Fibroblast of lung (primary cell): ENCODE results near the gene PATE1. TPM values are rescaled to one million over a fixed set of nuclear protein-coding genes. Genes with fewer than 3 reads are reported as not detected.

Experiments
- DNase-seq, 2 donors: peaks; one replicate each; pipeline versions ENCODE4 v3.0.0 to v3.0.0-alpha.2; 2010; ENCODE audit warnings: low read depth in 2 of 2
- H2AFZ ChIP-seq: 2 replicates; pipeline ENCODE4 v1.5.1; 2012; ENCODE audit warnings: low read length, control low read depth, inconsistent platforms
- H3K27ac ChIP-seq: 2 replicates; pipeline ENCODE4 v1.5.1; 2011; ENCODE audit warnings: low read length, control low read depth; ENCODE audit not compliant: insufficient read depth
- H3K27me3 ChIP-seq: 2 replicates; pipeline ENCODE4 v1.5.1; 2011; ENCODE audit warnings: mild to moderate bottlenecking, low read length; ENCODE audit not compliant: control insufficient read depth, insufficient read depth
- H3K36me3 ChIP-seq: 2 replicates; pipeline ENCODE4 v1.5.1; 2011; ENCODE audit warnings: low read length; ENCODE audit not compliant: control insufficient read depth, insufficient read depth
- H3K4me1 ChIP-seq: 2 replicates; pipeline ENCODE4 v1.5.1; 2011; ENCODE audit warnings: low read length; ENCODE audit not compliant: control insufficient read depth, insufficient read depth; ENCODE audit errors: extremely low read depth
- H3K4me2 ChIP-seq: 2 replicates; pipeline ENCODE4 v1.5.1; 2011; ENCODE audit warnings: low read length, control low read depth; ENCODE audit not compliant: insufficient read depth; ENCODE audit errors: extremely low read depth
- H3K4me3 ChIP-seq, 4 experiments: fragments of 200-600 bp in 1 of 4; sonication (generic) in 1 of 4; replicated peaks in 1 of 4; 2 replicates each; pipeline ENCODE4 v1.5.1; 2011 to 2016; ENCODE audit warnings: low read length in 4 of 4, low read depth in 3 of 4, mild to moderate bottlenecking in 3 of 4, control low read depth in 2 of 4, inconsistent platforms in 1 of 4, mixed read lengths in 1 of 4; ENCODE audit not compliant: insufficient read depth in 1 of 4; ENCODE audit errors: control extremely low read depth in 1 of 4
- H3K79me2 ChIP-seq: 2 replicates; pipeline ENCODE4 v1.5.1; 2012; ENCODE audit warnings: mild to moderate bottlenecking, low read length, inconsistent platforms; ENCODE audit not compliant: control insufficient read depth, insufficient read depth
- H3K9ac ChIP-seq: 2 replicates; pipeline ENCODE4 v1.5.1; 2011; ENCODE audit warnings: mild to moderate bottlenecking, low read length, control low read depth; ENCODE audit not compliant: insufficient read depth
- H3K9me3 ChIP-seq: 2 replicates; pipeline ENCODE4 v1.5.1; 2012; ENCODE audit warnings: low read depth, low read length; ENCODE audit not compliant: control insufficient read depth, insufficient read depth
- H4K20me1 ChIP-seq: 2 replicates; pipeline ENCODE4 v1.5.1; 2011; ENCODE audit warnings: low read length; ENCODE audit not compliant: control insufficient read depth, insufficient read depth; ENCODE audit errors: extremely low read depth
- CTCF ChIP-seq, 2 donors: IDR thresholded peaks in 1 of 2; conservative IDR thresholded peaks in 1 of 2; 1 replicate in 1 of 2; 2 replicates in 1 of 2; pipeline ENCODE4 v1.5.1; 2011 to 2012; ENCODE audit warnings: low read length in 2 of 2, control low read depth in 1 of 2, inconsistent platforms in 1 of 2, low read depth in 1 of 2, mild to moderate bottlenecking in 1 of 2
- EZH2 ChIP-seq: IDR thresholded peaks from 2 replicates; pipeline ENCODE4 v1.5.1; 2012; ENCODE audit warnings: low read length, control low read depth, mild to moderate bottlenecking; ENCODE audit errors: missing control alignments
- polyA plus RNA-seq, 2 donors: library from polyadenylated mRNA; depleted of rRNA in 1 of 2; stranded (reverse) in 1 of 2; unstranded in 1 of 2; fragments of >200 nt; gene quantifications; 2 replicates each; pipeline ENCODE4 v1.2.1, GENCODE V29; 2011 to 2012; ENCODE audit warnings: missing spikeins in 1 of 2
- total RNA-seq: library from RNA; depleted of rRNA; stranded (reverse); fragments of >200 nt; gene quantifications from 2 replicates; pipeline ENCODE4 v1.2.1, GENCODE V29; 2014

PATE1 gene
- total and polyA plus RNA-seq, 2 donors (not counting 1 experiment from before 2014, with no cell fraction given): not detected

GRCh38 chr11:125772834-125773505 lies 26.9 kb downstream of the PATE1 start:
- peak; percentile 13 to 100 for DNase-seq
- H3K36me3 ChIP-seq: no peaks in the 10 kb centered on the region
- no peaks in the 10 kb centered on the region for H3K4me1 ChIP-seq
- H3K79me2 ChIP-seq: no peaks in the 10 kb centered on the region
- no peak overlapping the region for H3K4me3 ChIP-seq
- no peak overlapping the region for H3K27ac ChIP-seq
- TF ChIP-seq CTCF (conservative IDR thresholded peaks at IDR 0.05 in 1 of 2, IDR thresholded peaks at IDR 0.05 in 1 of 2; ENCODE audit: low read depth in 1 of 2, low read length in 2 of 2) (no peak), EZH2 (no peak)
- H2AFZ ChIP-seq: no peak overlapping the region
- no peaks in the 10 kb centered on the region for H3K9me3 ChIP-seq
- no peak overlapping the region for H3K9ac ChIP-seq
- no peaks in the 10 kb centered on the region for H4K20me1 ChIP-seq
- no peaks in the 10 kb centered on the region for H3K27me3 ChIP-seq
- H3K4me2 ChIP-seq: no peak overlapping the region

GRCh38 chr11:125773516-125773915 lies 27.4 kb downstream of the PATE1 start:
- H3K4me3 ChIP-seq: no peak overlapping the region
- H3K36me3 ChIP-seq: no peaks in the 10 kb centered on the region
- H3K9me3 ChIP-seq: no peaks in the 10 kb centered on the region
- H4K20me1 ChIP-seq: no peaks in the 10 kb centered on the region
- no peak overlapping the region for H3K9ac ChIP-seq
- no peak overlapping the region for H3K27ac ChIP-seq
- no peaks in the 10 kb centered on the region for H3K27me3 ChIP-seq
- peak in 1 of 2 donors; percentile 76 for DNase-seq
- no peak overlapping the region for H2AFZ ChIP-seq
- H3K4me1 ChIP-seq: no peaks in the 10 kb centered on the region
- no peaks in the 10 kb centered on the region for H3K79me2 ChIP-seq
- no peak for TF ChIP-seq EZH2
- no peak for TF ChIP-seq CTCF (conservative IDR thresholded peaks at IDR 0.05 in 1 of 2, IDR thresholded peaks at IDR 0.05 in 1 of 2; ENCODE audit: low read depth in 1 of 2, low read length in 2 of 2)
- H3K4me2 ChIP-seq: no peak overlapping the region

GRCh38 chr11:125777309-125777708 lies 31.2 kb downstream of the PATE1 start:
- Histone ChIP-seq H3K27me3 (no peaks in the 10 kb centered on the region), H4K20me1 (no peaks in the 10 kb centered on the region), H3K4me2 (no peak overlapping the region), H3K79me2 (no peaks in the 10 kb centered on the region), H3K4me1 (no peaks in the 10 kb centered on the region), H3K27ac (no peak overlapping the region), H3K36me3 (no peaks in the 10 kb centered on the region), H2AFZ (no peak overlapping the region), H3K4me3 (no peak overlapping the region), H3K9me3 (no peaks in the 10 kb centered on the region), H3K9ac (no peak overlapping the region)
- peak in 1 of 2 donors; percentile 79 for DNase-seq
- TF ChIP-seq EZH2 (no peak), CTCF (conservative IDR thresholded peaks at IDR 0.05 in 1 of 2, IDR thresholded peaks at IDR 0.05 in 1 of 2; ENCODE audit: low read depth in 1 of 2, low read length in 2 of 2) (no peak)
